ENCODE measurements around the gene OR5M8. TPM values are rescaled to one million over a fixed set of nuclear protein-coding genes. Genes with fewer than 3 reads are reported as not detected.

Gene OR5M8
- total RNA-seq, 6 experiments from 2014 or later = not detected

GRCh38 chr11:56473252-56473651, 17.9 kb downstream of the OR5M8 start, which contains the start of gene OR5M3:
Gene OR5M3, minus strand, starts transcription at chr11:56473352. Its CDS starts 2,855 bp downstream, at chr11:56470497.
- no peak for TF ChIP-seq CTCF (IDR thresholded peaks at IDR 0.05)
- no peaks in the 10 kb centered on the region for H3K27me3 Mint-ChIP-seq (ENCODE audit: insufficient read depth)
- no peak for DNase-seq
- no peaks in the 10 kb centered on the region for H3K4me1 Mint-ChIP-seq (ENCODE audit: low read depth)
- H3K36me3 Mint-ChIP-seq (ENCODE audit: low read depth) = no peaks in the 10 kb centered on the region
- H3K27ac Mint-ChIP-seq = no peak within 1 kb of the TSS
- no peak within 1 kb of the TSS for H3K4me3 Mint-ChIP-seq
- H3K9me3 Mint-ChIP-seq = peaks cover 7% of the 10 kb centered on the region; the same call in 1 of the 2 replicates

- Mint-ChIP-seq H3K27ac (no peak overlapping the region), H3K36me3 (ENCODE audit: low read depth) (no peaks in the 10 kb centered on the region), H3K4me1 (ENCODE audit: low read depth) (no peaks in the 10 kb centered on the region), H3K9me3 (peaks cover 37% of the 10 kb centered on the region), H3K27me3 (ENCODE audit: insufficient read depth) (no peaks in the 10 kb centered on the region), H3K4me3 (no peak overlapping the region)
- no peak for DNase-seq
- no peak for TF ChIP-seq CTCF (IDR thresholded peaks at IDR 0.05)
Measured at GRCh38 chr11:56457076-56457475, 34.1 kb downstream of the OR5M8 start.

GRCh38 chr11:56453521-56453920, 37.6 kb downstream of the OR5M8 start:
- H3K9me3 Mint-ChIP-seq = peaks cover 33% of the 10 kb centered on the region

More at GRCh38 chr11:56453521-56453920, 37.6 kb downstream of the OR5M8 start:
- no peak overlapping the region for H3K27ac Mint-ChIP-seq
- TF ChIP-seq CTCF (IDR thresholded peaks at IDR 0.05) = no peak
- no peak overlapping the region for H3K4me3 Mint-ChIP-seq
- no peaks in the 10 kb centered on the region for H3K27me3 Mint-ChIP-seq (ENCODE audit: insufficient read depth)
- no peaks in the 10 kb centered on the region for H3K4me1 Mint-ChIP-seq (ENCODE audit: low read depth)
- no peaks in the 10 kb centered on the region for H3K36me3 Mint-ChIP-seq (ENCODE audit: low read depth)
- no peak for DNase-seq

Other genes starting within 250 kb of the OR5M8 start
- not detected for gene OR5T3, start 239.1 kb downstream of the OR5M8 start, total RNA-seq (2021; fragmentation: NEBNext Ultra II Directional; extraction: Animal tissue kit (Norgen Biotek cat#: 25700))
- not detected for gene OR5T1, start 217.2 kb downstream of the OR5M8 start, total RNA-seq (2021; fragmentation: NEBNext Ultra II Directional; extraction: Animal tissue kit (Norgen Biotek cat#: 25700))
- not detected for gene OR8H1, start 199.1 kb downstream of the OR5M8 start, total RNA-seq (2021; fragmentation: NEBNext Ultra II Directional; extraction: Animal tissue kit (Norgen Biotek cat#: 25700))
- not detected for gene OR8K3, start 176.2 kb downstream of the OR5M8 start, total RNA-seq (2021; fragmentation: NEBNext Ultra II Directional; extraction: Animal tissue kit (Norgen Biotek cat#: 25700))
- gene OR8K1, start 145.3 kb downstream of the OR5M8 start, total RNA-seq (2021; fragmentation: NEBNext Ultra II Directional; extraction: Animal tissue kit (Norgen Biotek cat#: 25700)) = not detected
- gene OR8J1, start 137.1 kb downstream of the OR5M8 start, total RNA-seq (2021; fragmentation: NEBNext Ultra II Directional; extraction: Animal tissue kit (Norgen Biotek cat#: 25700)) = not detected
- gene OR8U1, start 115.7 kb downstream of the OR5M8 start, total RNA-seq (2021; fragmentation: NEBNext Ultra II Directional; extraction: Animal tissue kit (Norgen Biotek cat#: 25700)) = not detected
- not detected for gene OR5AL1, start 78.7 kb downstream of the OR5M8 start, total RNA-seq (2021; fragmentation: NEBNext Ultra II Directional; extraction: Animal tissue kit (Norgen Biotek cat#: 25700))
- gene OR5M3, start 18.0 kb downstream of the OR5M8 start, total RNA-seq (2021; fragmentation: NEBNext Ultra II Directional; extraction: Animal tissue kit (Norgen Biotek cat#: 25700)) = not detected
- not detected for gene OR5M11, start 51.9 kb upstream of the OR5M8 start, total RNA-seq (2021; fragmentation: NEBNext Ultra II Directional; extraction: Animal tissue kit (Norgen Biotek cat#: 25700))
- not detected for gene OR5M10, start 86.4 kb upstream of the OR5M8 start, total RNA-seq (2021; fragmentation: NEBNext Ultra II Directional; extraction: Animal tissue kit (Norgen Biotek cat#: 25700))
- gene OR5M1, start 123.5 kb upstream of the OR5M8 start, total RNA-seq (2021; fragmentation: NEBNext Ultra II Directional; extraction: Animal tissue kit (Norgen Biotek cat#: 25700)) = not detected
- not detected for gene OR5AP2, start 151.1 kb upstream of the OR5M8 start, total RNA-seq (2021; fragmentation: NEBNext Ultra II Directional; extraction: Animal tissue kit (Norgen Biotek cat#: 25700))
- gene OR5AR1, start 172.3 kb upstream of the OR5M8 start, total RNA-seq (2021; fragmentation: NEBNext Ultra II Directional; extraction: Animal tissue kit (Norgen Biotek cat#: 25700)) = not detected
- not detected for gene OR9G1, start 207.7 kb upstream of the OR5M8 start, total RNA-seq (2021; fragmentation: NEBNext Ultra II Directional; extraction: Animal tissue kit (Norgen Biotek cat#: 25700))

Data from HFFc6 (cell line).